Breast epithelium (tissue), 4 donors: ENCODE results near the gene FYN. TPM values are rescaled to one million over a fixed set of nuclear protein-coding genes. Genes with fewer than 3 reads are reported as not detected.
A peak's percentile ranks its signal among the peaks of the same experiment; 100 is the strongest.

Source experiments
- DNase-seq, 2 donors: peaks; one replicate each; pipeline ENCODE4 v3.0.0-alpha.2; 2019; ENCODE audit warnings: low spot score in 2 of 2
- H3K27ac ChIP-seq, 2 donors: fragments of 200-600 bp; sonication (generic) in 1 of 2; one replicate each; pipeline ENCODE4 v1.5.1; 2016 to 2019; ENCODE audit warnings: mild to moderate bottlenecking in 1 of 2
- H3K27me3 ChIP-seq, 2 donors: fragments of 200-600 bp; sonication (generic) in 1 of 2; one replicate each; pipeline versions ENCODE4 v1.5.1 to v1.6.0; 2017 to 2019; ENCODE audit warnings: control low read depth in 1 of 2, mild to moderate bottlenecking in 1 of 2
- H3K36me3 ChIP-seq: fragments of 200-600 bp; one replicate; pipeline ENCODE4 v1.5.1; 2019
- H3K4me1 ChIP-seq, 2 donors: fragments of 200-600 bp; sonication (generic); one replicate each; pipeline ENCODE4 v1.5.1; 2016 to 2019; ENCODE audit warnings: control low read depth in 1 of 2
- H3K4me3 ChIP-seq, 3 donors: fragments of 200-600 bp; sonication (generic); 1 replicate in 2 of 3; 2 replicates in 1 of 3; pipeline ENCODE4 v1.5.1; 2016 to 2019; ENCODE audit warnings: mild to moderate bottlenecking in 3 of 3, moderate library complexity in 2 of 3
- H3K9me3 ChIP-seq, 2 donors: fragments of 200-600 bp; sonication (generic) in 1 of 2; one replicate each; pipeline ENCODE4 v1.5.1; 2016 to 2019; ENCODE audit warnings: control low read depth in 1 of 2
- POLR2A ChIP-seq: fragments of 450-650 bp; IDR thresholded peaks from one replicate; pipeline ENCODE4 v1.6.1; 2016; ENCODE audit warnings: antibody characterized with exemption, mild to moderate bottlenecking, moderate library complexity
- POLR2AphosphoS5 ChIP-seq, 3 donors: sonication (generic); formaldehyde crosslinking; IDR thresholded peaks; one replicate each; pipeline ENCODE4 v1.6.1; 2017; ENCODE audit warnings: antibody characterized with exemption in 3 of 3
- intact Hi-C: fragments of 100-400 bp; cut with DNase I; formaldehyde crosslinking; loops from one replicate; pipeline ENCODE4 v1.15.1; 2023; ENCODE audit warnings: low total_unique reads
- total RNA-seq, 3 donors: library from RNA; depleted of rRNA; stranded (reverse); fragments of >200 nt; gene quantifications; one replicate each; pipeline ENCODE4 v1.1.0, GENCODE V29; 2016
- TF ChIP-seq, protein P1 (sequence below), 3 donors: fragments of 450-650 bp; IDR thresholded peaks; one replicate each; pipeline ENCODE4 v1.5.1; 2016 to 2017; ENCODE audit warnings: antibody characterized with exemption in 3 of 3, mild to moderate bottlenecking in 3 of 3, moderate library complexity in 3 of 3

Gene FYN
- total RNA-seq, 3 donors from 2014 or later = 44.8 to 209 (median 111) TPM

- H3K9me3 ChIP-seq = no peaks in the 10 kb centered on the region
- peak overlapping the region in 1 of 2 donors; percentile 21 for H3K27ac ChIP-seq
- intact Hi-C loops = no loop called here
- no peak for DNase-seq
- TF ChIP-seq POLR2AphosphoS5 (IDR thresholded peaks at IDR 0.05) (no peak), POLR2A (no peak)
- TF ChIP-seq, protein P1, sequence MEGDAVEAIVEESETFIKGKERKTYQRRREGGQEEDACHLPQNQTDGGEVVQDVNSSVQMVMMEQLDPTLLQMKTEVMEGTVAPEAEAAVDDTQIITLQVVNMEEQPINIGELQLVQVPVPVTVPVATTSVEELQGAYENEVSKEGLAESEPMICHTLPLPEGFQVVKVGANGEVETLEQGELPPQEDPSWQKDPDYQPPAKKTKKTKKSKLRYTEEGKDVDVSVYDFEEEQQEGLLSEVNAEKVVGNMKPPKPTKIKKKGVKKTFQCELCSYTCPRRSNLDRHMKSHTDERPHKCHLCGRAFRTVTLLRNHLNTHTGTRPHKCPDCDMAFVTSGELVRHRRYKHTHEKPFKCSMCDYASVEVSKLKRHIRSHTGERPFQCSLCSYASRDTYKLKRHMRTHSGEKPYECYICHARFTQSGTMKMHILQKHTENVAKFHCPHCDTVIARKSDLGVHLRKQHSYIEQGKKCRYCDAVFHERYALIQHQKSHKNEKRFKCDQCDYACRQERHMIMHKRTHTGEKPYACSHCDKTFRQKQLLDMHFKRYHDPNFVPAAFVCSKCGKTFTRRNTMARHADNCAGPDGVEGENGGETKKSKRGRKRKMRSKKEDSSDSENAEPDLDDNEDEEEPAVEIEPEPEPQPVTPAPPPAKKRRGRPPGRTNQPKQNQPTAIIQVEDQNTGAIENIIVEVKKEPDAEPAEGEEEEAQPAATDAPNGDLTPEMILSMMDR (IDR thresholded peaks at IDR 0.05) = no peak
- H3K36me3 ChIP-seq = no peaks in the 10 kb centered on the region
- H3K27me3 ChIP-seq = no peaks in the 10 kb centered on the region
- no peaks in the 10 kb centered on the region for H3K4me1 ChIP-seq
- H3K4me3 ChIP-seq = no peak overlapping the region
Observed at GRCh38 chr6:111746983-111747382, 126.3 kb downstream of the FYN start.

GRCh38 chr6:111745636-111746035 is 127.6 kb downstream of the FYN start:
- intact Hi-C loops = no loop called here
- Histone ChIP-seq H3K9me3 (no peaks in the 10 kb centered on the region), H3K36me3 (no peaks in the 10 kb centered on the region), H3K27ac (peak overlapping the region in 1 of 2 donors; percentile 25), H3K4me3 (no peak overlapping the region), H3K27me3 (no peaks in the 10 kb centered on the region), H3K4me1 (no peaks in the 10 kb centered on the region)
- no peak for TF ChIP-seq POLR2AphosphoS5 (IDR thresholded peaks at IDR 0.05)
- TF ChIP-seq POLR2A = no peak
- TF ChIP-seq, protein P1 (IDR thresholded peaks at IDR 0.05) = no peak
- no peak for DNase-seq

DNA sequence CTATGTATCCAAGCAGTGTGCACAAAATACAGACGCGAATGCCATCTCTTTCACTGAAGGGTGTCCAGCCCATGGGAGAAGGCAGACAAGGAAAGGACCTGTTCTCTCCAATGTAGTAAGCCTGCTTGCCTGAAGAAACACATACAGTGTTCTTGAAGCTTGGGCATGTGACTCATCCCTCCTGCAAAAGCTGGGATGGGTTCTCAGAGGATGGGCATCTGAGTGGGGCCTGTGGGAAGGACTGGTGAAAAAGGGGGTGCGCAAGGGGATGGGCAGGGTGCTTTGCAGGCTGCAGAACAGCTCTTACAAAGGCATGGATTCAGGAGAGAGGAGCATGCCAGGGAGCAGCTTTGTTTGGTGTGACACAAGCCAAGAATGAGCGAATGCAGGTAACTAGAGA is 128.1 kb downstream of the FYN start:
- H3K27ac ChIP-seq = no peak overlapping the region
- DNase-seq = no peak
- H3K36me3 ChIP-seq = no peaks in the 10 kb centered on the region
- H3K9me3 ChIP-seq = no peaks in the 10 kb centered on the region
- no peak overlapping the region for H3K4me3 ChIP-seq
- intact Hi-C loops = no loop called here
- TF ChIP-seq, protein P1 (IDR thresholded peaks at IDR 0.05) = no peak
- TF ChIP-seq POLR2AphosphoS5 (IDR thresholded peaks at IDR 0.05) = no peak
- TF ChIP-seq POLR2A = no peak
- H3K27me3 ChIP-seq = no peaks in the 10 kb centered on the region
- no peaks in the 10 kb centered on the region for H3K4me1 ChIP-seq

- H3K27me3 ChIP-seq = no peaks in the 10 kb centered on the region
- TF ChIP-seq, protein P1 (IDR thresholded peaks at IDR 0.05) = no peak
- TF ChIP-seq POLR2A (no peak), POLR2AphosphoS5 (IDR thresholded peaks at IDR 0.05) (no peak)
- no peak for DNase-seq
- H3K27ac ChIP-seq = peak overlapping the region in 1 of 2 donors; percentile 48
- no peaks in the 10 kb centered on the region for H3K36me3 ChIP-seq
- H3K4me3 ChIP-seq = no peak overlapping the region
- H3K9me3 ChIP-seq = no peaks in the 10 kb centered on the region
- H3K4me1 ChIP-seq = no peaks in the 10 kb centered on the region
- intact Hi-C loops = no loop called here
Observed at GRCh38 chr6:111743862-111744692, 129.2 kb downstream of the FYN start.

DNA sequence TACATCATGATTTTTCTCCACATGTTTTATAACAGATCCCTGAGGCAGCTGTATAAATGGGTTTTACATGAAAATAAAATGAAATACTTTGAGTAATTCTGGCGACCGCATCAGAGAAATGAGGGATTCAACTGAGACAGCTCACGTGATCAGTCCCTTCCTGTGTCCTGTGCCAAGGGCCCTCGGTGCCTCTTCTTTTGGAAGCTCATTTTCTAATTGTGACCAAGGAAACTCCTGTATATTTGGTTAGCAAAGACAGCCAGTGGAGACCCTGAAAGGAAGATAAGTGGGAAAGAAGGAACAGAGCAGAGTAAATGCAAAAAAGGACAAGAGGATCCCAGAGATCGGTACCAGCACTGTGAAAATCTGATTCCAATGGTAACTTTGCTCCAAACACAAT is 129.9 kb downstream of the FYN start:
- Histone ChIP-seq H3K4me1 (no peaks in the 10 kb centered on the region), H3K27me3 (no peaks in the 10 kb centered on the region)
- intact Hi-C loops = no loop called here

More for the DNA sequence above, 129.9 kb downstream of the FYN start:
- Histone ChIP-seq H3K9me3 (no peaks in the 10 kb centered on the region), H3K36me3 (no peaks in the 10 kb centered on the region), H3K27ac (peak overlapping the region in 1 of 2 donors; percentile 25), H3K4me3 (no peak overlapping the region)
- no peak for DNase-seq
- TF ChIP-seq POLR2AphosphoS5 (IDR thresholded peaks at IDR 0.05) = no peak
